HG03460 (cell line): Measurements from ENCODE around the gene ATP6V0B.

ENCODE experiments used
- ATAC-seq: cut with Tn5 transposase; IDR thresholded peaks from one replicate; pipeline ENCODE4 v1.9.1; 2021; ENCODE audit not compliant: unreplicated experiment

The ATP6V0B gene

GRCh38 chr1:43999455-43999854 is 24.7 kb downstream of the ATP6V0B start:
- ATAC-seq: no peak

DNA sequence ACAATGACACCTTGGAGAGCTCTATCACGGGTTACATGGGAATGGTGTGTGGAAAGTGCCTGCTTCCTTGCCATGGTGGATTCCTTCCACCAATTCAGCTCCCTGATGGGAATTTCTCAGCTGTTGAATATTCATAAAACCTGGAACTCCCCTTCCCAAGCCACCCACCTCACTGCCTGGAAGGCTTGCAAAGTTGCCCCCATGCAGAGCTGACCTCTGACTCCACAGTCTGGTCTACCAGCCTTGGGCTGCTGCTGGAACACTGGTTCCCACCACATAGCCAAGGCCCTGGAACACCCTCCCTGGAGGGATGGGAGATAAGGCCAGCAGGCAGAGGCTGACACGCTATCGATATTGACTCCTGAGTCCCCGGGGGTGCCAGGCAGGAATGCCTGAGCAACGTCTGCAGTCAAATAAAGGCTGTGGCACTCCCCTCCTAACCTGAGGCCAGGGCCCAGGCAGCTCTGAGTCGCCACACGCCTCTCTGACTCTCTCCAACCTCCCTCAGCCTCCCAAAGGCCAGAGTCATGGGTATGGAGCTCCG is 25.4 kb downstream of the ATP6V0B start:
- ATAC-seq: no peak

DNA sequence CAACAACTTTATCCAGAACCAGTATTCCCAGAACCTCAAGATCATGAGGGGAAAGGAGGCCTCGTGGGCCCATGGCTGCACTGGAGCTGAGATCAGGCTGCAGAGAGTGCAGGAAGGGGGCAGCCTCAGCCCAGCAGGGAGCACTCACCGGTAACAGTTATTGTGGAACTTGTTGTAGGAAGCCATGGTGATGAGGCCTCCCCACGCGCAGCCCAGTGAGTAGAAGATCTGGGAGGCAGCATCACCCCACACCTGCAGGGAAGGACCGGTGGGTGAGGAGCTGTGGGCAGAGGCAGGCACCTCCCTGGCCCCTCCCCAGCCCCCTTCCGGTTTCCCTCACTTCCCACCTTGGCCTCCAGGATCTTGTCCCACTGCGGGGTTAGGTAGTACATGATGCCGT is 27.4 kb downstream of the ATP6V0B start:
- no peak for ATAC-seq

DNA sequence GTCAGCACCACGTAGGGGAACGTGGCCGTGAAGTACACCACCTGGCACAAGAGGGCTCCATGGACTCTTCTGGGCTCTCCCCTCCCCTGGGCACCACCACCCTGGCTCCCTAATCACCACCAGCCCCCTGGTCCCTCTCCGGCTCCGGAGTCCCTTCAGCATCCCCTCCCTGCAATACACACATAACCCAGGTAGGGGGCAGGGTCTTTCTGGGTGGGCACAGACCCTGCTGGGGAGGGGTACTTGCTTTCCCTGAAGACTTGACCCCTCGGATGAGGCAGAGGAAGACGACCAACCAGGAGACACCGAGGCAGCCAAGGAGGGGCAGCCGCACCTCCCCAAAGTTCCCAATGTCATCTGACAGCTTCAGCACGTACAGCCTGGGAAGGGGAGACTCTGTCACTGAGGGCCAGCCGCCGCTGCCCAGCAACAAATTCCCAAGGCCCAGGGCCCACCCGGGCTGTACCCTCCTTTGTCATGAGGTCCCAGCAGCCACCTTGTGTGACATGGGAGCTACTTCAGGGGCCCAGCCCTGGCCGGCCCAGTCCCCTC is 27.9 kb downstream of the ATP6V0B start:
- ATAC-seq: no peak

DNA sequence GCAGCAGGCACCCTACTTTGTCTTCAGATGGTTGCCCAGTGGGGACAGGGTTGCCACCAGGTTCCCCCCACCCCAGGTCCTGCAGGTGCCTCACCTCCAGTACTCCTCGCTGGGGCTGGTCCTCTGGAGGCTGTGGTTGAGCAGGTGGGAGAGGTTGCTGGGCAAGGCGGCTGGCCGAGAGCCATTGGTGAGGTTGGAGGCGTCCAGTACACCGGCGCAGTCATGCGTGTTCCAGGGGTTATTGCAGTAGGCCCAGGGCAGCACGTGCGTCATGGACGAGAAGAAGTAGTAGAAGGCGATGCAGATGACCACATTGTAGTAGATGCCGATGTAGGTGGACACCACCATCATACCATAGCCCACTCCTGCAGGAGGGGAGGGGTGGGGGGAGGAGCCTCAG is 33.5 kb downstream of the ATP6V0B start:
- ATAC-seq: no peak

DNA sequence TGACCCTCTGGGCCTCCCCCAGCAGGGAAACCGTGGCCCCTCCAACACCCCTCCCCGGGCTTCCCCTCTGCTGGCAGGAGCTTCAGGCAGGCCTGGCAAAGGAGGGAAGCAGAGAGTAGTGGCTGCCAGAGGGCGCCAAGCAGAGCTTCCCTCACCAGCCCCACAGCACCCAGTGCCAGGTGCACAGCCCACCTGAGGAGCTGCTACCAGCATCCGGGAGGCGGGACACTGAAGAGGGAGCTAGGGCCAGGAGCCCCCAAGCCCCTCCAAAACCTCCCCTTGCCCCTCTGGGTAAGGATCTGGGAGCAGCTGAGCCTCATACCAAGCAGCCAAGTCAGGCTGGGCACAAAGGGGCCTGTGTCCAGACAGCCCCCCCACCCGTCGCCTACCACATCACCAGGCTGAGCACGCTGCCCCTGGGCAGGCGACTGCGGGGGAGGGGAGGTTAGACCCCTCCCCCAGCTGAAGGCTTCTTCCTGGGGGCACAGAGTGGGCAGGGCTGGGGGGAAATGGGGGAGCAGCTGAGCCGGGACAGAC is 36.2 kb downstream of the ATP6V0B start:
- ATAC-seq: no peak

- ATAC-seq: no peak
These were observed 37.6 kb downstream of the ATP6V0B start for GRCh38 chr1:44012404-44012803.

- no peak for ATAC-seq
These were observed 38.3 kb downstream of the ATP6V0B start for GRCh38 chr1:44012941-44013609.

GRCh38 chr1:44013949-44014348 is 39.2 kb downstream of the ATP6V0B start:
- ATAC-seq: no peak

GRCh38 chr1:44014365-44015104 is 39.8 kb downstream of the ATP6V0B start:
- ATAC-seq: no peak

DNA sequence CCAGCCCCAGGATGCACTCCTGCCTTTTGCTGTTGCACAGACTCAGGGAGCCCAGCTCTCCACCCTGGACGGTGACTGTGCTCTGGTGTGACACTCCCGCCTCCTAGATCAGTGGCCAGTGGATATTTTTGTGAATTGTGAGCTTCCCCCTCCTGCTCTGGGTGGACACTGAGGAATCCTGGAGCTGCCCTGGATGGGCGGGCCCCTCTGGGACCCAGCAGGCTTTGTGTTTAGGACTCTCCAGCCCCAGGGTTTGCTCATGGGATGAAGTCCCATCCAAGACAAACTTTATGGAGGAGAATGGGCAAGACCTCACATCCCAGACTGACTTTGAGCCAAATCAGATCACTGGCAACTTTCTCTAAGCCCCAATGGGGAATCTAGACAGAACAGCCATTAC is 40.4 kb downstream of the ATP6V0B start:
- no peak for ATAC-seq

GRCh38 chr1:44016041-44016889 is 41.5 kb downstream of the ATP6V0B start:
- ATAC-seq: no peak

GRCh38 chr1:44016890-44017400 is 42.2 kb downstream of the ATP6V0B start:
- no peak for ATAC-seq

DNA sequence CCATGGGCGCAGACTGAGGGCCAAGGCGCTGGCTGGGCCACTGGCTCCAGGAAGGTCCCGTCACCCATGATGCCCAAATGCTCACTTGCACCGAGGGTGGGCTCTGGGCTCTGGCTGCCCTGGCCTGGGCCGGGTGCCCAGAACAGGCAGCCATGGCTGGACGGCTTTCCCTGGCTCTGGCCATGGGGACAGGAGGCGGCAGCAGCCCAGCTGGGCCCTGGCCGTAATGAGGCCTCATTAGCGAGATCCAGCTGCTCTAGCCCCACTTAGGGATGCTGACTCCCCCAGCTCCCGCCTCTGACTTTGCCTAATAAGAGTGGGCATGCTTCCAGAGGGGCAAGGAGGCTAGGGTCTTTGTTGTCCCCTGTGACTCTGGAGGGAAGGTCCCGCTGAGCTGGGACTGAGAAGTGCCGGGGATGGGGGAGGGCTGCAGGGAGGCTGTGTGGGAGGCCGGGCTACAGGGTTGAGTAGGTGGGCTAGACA is 44.7 kb downstream of the ATP6V0B start:
- no peak for ATAC-seq

DNA sequence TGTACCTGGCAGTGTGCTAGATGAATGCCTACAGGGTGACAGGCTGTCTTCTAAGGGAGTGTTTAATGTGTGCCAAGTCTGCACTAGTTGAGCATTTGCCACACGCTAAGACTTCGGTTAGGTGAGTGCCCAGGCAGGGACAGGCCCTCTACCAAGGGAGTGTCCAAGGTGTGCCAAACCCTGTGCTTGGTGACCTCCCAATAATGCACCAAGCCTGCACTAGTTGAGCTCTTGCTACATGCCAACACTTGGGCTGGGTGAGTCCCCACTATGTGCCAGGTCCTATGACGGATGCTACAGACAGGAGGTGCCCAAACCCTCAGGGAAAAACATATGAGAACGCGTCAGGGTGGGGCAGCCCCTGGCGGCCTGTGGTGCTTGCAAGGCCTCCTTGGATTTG is 45.7 kb downstream of the ATP6V0B start:
- no peak for ATAC-seq

DNA sequence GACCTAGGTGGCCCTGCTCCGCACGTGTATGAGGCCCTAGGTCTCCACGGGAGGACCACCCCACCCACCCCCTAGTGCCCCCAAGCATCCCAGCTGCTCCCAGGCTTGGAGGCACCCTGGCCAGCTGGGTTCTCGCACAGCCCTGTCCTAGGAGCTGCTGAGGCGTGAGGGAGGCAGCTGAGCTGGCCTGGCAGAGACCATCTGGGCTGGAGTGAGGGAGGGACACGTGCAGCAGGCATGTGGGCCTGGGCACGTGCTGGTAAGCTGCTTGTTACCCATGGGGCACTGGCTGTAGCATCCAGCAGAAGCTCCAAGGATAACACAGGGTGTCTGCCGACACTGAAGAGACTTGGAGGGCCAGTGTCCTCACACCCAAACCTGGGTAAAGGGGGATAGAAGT is 46.4 kb downstream of the ATP6V0B start:
- ATAC-seq: no peak

DNA sequence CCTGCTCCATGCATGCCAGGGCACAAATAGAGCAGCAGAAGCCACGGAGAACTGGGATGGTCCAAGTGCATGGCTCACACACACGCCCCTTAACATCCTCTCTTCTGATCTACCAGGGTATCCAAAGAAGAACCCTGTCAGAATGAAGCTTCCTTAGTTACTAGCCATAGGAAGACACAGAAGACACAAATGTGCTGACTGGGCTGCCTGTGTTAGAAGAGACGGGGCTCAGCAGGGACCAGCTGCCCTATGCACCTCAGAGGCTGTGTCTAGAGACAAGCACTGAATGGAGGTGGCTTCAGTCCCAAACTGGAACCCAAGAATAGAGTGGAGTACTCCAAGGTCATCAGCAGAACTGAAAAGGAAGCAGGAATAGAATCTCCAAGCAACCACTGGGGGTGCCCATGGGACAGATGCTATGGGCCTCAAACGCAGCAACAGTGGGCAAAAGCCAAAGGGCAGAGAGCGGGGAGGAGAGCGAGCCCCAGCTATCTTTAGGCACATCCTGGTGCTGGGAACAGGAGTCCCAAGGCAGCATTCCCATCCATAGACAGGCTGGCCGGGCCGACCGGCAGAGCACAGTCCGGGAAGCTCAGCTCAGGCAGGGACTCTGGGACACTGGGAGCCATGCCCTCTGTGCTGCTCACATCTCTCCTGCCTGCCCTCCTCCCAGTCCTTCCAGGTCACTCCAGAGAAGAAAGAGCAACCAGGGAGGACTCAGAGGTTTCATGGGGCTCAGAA is 47.0 kb downstream of the ATP6V0B start:
- ATAC-seq: no peak

DNA sequence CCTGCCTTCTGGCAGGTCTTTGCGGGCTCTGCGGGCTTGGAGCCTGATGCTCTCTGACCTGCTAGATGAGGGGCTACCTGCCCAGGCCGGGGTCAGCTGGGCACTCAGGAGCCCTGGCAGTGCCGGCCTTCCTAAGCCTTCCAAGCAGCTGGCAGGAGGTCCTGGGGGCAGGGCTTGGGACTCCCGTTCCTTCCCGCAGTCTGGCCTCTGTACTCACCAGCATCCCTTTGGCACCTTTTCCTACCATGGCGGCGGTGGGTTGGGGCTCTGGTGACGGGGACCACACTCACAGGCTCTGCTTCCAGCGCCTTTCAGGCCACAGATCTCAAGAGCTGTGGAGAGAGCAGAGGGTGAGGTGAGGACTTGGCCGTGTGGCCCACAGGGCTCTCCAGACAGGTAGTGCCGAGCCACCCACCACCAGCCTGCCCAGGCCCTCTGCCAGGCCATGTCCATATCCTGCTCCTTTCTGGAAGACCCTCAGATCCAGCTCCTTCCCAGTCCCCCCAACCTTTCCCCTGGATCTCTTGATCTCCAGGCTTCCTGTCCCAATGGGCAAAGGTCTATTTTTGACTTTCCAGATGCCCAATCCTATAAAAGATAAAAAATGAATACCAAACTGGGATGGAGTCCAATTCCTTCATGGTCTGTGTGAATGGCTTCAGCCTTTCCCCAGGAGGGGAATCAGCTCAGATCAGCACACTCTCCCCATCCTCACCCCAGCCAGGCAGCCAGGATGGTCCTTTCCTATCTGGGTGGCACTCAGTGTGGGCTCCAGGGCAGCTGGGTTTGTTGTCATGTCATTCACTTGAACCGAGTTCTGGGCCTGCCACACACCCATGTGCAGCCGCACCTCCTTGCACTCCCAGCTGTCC is 49.5 kb downstream of the ATP6V0B start:
- no peak for ATAC-seq
